ENCODE measurements around the gene PRSS50. TPM values are rescaled to one million over a fixed set of nuclear protein-coding genes. Genes with fewer than 3 reads are reported as not detected.
"Not testable (repeated sequence)": the region's sequence is repeated elsewhere in the genome, so short reads cannot be mapped to it uniquely, and the experiment has no call there.

Gene PRSS50
- total RNA-seq, 1 experiment from 2014 or later, result not detected

DNA sequence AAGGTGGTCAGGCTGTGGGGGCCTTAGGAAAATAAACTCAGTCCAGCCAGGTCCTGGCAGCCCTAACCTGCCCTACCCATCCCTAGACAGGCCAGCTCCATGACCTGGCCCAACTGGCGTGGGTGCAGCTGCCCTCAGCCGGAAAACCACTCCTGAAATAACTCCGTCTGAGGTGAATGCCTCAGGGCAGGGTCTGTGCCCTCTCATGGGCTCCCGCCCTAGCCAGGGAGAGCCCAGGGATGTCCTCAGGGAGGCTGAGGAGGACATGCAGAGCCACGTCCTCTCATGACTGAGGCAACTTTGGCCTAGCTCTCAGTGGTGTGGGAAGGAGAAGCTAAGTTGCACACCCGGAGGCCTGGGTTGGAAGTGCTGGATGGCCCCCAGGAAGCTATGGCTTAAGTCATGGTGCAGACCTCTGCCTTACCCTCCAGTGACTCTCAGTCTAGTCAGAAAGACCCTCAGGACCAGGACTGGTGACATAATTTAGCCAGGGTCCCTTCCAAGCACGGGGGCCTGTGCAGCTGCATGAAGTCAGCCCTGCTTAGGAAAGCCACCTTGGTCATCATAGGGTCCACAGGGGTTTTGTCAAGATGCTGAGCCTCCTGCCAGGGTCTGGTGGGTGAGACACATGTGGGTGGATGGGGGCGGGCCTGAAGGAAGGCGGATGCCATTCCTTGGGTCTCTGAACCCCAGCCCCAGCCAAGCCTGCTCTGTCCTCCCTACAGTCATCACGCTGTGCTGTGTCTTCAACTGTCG is 9.1 kb downstream of the PRSS50 start:
- DNase-seq (ENCODE audit: low read depth), result no peak

DNA sequence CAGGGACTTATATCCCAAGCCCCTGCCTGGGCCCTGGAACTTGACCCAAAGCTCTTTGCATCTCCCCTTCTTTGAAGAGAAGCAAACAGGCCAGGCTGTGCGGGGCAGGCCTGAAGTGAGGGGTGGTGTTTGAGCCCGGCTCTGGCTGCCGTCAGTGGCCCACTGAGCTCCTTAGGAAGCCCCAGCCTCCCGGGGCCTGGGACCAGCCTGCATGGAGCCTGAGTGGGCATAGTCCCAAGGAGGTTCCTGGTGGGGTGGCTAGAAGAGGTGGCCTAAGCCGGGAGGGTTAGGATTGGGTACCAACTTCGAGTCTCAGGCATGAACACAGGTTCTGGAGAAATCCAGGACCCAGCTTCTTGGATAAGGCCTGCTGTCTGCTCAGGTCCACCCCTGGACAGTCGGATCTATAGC is 10.1 kb downstream of the PRSS50 start:
- no peak for DNase-seq (ENCODE audit: low read depth)

DNA sequence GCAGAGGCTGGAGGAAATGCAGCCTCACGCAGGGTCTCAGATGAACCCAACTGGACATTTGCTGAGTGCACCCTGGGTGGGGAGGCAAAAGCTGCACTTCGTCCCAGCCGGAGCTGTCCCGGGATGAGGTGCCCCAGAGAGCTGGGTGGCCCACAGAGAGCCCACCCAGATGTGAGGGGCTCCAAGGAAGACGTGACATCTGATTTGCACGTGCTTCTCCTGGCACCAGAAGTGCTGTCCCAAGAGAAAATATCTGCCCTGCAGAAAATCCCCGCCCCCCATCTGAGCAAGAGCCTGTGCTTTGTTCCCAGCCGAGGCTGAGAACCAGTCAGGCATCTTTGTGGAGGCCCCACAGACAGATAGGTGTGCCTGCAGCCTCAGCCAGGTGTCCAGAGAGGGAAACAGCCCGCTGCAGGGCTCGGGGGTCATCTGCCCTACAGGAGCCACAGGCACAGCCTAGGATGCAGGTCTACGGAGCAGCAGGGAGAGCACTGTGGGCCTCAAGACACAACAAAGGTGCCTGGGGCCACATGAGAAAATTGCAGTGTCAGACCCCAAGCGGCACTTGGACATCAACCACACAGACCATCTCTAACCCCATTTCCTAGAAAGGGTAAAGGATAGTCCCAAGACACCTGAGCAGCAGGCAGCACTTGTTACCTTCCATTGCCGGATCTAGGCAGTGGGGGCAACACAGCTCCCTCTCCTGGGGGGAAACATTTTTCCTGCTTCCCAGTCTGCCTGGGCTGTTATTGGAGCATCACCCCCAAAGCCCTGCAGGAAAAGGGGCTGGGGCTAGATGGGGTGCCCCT is 10.7 kb downstream of the PRSS50 start:
- DNase-seq (ENCODE audit: low read depth), result no peak

DNA sequence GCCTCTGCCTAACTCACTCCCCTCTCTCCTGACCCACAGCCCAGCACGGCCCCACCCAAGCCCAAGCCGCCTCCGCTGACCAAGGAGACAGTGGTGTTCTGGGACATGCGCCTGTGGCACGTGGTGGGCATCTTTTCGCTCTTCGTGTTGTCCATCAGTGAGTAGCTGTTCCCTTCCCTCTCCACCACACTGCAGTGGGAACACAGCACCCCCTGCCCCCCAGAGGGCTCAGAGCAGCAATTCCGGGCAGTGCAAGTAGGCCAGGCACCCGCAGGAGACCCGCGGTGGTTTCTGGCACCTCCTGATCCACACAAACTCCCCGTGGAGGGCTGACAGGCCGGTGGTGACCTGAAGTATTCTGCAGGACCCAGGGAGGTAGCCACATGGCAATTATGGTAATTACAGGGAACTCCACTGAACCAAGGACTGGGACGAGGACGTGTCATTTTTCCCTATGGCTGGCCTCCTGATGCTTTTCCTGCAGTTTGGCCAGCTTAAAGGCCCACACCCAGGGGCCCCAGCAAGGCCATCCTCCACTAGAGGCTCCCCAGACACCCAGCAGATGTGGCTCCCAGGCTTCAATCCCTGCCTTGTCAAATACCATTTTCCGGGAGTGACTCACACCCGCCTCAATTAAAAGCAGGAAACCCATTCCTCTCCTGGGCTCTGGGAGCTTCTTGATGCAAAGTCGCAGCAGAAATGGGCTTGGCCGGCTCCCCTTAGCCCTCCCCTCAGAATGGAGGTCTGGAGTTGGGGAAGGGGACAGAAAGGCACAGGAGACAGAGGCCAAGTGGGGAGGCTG is 11.7 kb downstream of the PRSS50 start:
- peak; percentile 70 for DNase-seq (ENCODE audit: low read depth)

DNA sequence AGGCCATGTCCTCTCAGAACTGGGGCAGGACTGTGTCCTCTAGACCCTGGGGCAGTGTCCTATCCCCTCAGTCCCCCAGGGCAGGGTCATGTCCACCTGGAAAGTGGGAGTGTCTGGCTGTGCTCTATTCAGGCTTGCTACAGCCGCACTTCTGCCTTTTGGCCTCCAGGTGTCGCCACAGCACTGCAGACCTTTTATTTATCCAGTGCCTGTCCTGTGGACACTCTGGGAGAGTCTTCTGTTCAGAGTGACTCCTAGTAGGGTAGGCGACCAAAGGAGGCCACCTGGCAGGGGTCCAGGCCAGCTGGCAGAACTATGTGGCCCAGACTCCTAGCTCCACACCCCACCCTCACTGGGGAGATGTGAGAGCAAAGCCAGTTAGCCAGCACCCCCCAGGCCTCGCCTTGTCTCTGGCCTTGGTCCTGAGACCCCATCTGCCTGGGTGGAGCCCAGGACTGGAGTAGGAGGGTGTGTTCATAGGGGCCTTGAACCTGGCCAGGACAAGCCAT is 12.6 kb downstream of the PRSS50 start:
- DNase-seq (ENCODE audit: low read depth), result peak; percentile 63

DNA sequence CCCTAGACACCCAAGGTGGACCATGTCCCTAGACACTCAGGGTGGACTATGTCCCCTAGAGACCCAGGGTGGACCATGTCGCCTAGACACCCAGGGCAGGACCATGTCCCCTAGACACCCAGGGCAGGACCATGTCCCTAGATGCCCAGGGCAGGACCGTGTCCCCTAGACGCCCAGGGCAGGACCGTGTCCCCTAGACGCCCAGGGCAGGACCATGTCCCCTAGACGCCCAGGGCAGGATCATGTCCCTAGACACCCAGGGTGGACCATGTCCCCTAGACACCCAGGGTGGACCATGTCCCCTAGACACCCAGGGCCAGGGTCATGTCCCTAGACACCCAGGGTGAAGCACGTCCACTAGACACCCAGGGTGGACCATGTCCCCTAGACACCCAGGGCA is 13.3 kb downstream of the PRSS50 start:
- not testable (repeated sequence) for DNase-seq (ENCODE audit: low read depth)

DNA sequence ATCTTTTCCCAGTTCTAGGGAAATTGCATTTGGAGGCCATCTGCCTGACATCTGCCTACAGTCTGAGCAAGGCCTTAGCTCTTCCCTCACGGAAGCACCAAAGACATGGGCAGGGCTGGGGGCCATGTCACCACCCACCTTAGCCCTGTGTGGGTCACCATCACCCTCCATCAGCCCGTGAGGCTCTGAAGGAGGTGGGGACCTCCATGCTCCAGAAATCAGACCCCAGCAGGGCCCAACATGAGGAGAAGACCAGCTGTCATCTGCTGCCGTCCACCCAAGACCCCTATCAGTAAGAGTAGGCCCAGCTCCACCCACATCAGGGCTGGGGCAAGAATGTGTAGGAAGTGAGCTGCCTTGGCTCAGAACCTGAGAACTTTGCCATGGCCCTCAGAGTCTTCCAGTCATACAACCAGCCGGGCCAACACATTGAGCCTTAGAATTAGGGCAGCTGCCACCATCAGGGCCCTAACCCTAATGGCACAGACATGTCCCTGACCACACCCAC is 14.6 kb downstream of the PRSS50 start:
- no peak for DNase-seq (ENCODE audit: low read depth)

DNA sequence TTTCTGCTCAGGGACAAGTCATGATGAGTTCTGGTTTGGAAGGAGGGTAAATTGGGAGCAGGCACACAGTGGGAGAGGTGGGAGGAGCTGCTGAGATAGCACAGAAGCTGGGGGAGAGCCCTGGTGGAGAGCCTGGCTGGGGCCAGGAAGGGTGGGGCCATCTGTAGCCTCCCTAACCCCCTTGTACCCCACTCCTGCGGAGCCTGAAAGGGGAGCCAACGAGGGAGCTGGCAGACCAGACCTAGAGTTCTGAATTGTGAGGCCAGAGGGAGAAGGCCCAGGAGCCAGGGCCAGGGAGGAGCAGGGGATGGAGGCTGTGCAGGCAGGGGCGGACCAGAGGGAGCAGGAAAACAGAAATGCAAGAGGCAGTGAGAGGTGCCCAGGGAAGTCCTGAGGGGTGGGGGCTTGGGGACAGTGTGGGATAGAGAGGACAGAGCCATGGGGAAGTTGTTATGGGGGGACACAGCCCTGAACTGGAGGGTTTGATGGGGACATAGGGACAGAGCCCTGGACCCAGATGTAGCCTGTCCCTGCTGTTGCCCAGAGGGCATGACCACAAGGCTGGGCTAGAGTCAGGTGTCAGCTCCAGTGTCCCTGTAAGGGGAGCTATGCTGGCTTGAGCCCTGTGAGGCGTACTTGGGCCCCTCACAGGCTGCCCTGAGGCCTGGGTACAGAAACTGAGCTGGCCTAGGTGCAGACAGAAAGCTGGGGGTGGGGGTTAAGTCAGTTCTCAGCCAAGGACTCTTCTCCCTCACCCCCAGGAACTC is 15.2 kb downstream of the PRSS50 start:
- no peak for DNase-seq (ENCODE audit: low read depth)

DNA sequence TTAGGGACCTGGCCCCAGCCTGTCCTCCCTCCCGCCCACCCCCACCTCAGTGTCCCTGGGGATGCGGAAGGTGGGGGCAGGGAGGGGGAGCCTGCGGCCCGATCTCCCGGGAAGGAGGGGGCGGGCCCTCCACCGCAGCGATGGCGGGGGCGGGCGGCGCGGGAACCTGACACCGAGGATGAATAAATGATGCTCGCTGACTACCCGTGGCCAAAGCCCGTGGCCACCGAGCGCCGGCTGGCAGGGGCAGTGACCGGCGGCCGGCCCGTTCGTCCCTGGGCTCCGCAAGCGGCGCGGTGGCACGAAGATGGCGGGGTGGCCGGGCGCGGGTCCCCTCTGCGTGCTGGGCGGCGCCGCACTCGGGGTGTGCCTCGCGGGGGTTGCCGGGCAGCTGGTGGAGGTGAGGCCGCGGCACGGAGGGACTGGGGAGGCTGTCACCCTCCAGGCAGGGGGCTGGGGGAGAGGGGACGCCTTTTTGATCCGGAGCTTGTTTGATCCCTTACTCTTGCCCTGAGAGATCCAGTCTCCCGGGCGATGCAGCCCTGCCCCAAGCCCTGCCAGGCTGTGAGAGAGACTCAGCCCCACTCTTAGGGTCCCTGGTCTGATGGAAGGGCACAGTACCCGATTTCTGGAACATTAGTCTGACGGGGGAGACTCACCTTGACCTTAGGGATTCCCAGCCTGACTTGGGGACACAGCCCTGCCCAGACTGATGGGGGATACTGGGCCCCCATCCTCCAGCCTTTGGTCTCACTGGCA is 16.3 kb downstream of the PRSS50 start, which contains the start of gene TMIE:
TSS of gene TMIE (plus strand) at position 212 of the 759 bp plus-strand sequence. CDS start at position 308, 96 bp downstream.
- no peak for DNase-seq (ENCODE audit: low read depth)

DNA sequence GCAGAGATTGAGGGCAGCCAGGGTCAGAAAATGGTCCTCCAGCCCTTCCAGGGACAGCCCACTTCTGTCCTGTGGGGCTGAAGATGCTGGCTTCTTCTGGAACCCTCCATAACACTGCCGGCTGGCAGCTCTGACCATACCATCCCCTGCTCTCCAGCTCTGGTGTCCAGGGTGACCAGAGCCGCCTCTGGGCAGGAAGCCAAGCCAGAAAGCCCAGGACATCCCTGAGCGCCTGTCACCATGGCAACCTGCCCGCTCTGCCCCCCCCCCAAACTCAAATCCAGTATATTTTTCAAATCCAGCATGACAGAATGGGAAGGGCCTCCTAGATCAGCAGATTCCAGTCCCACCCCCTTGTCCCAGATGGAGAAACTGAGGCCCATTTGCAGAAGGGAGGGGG is 16.9 kb downstream of the PRSS50 start:
- peak; percentile 62 for DNase-seq (ENCODE audit: low read depth)

DNA sequence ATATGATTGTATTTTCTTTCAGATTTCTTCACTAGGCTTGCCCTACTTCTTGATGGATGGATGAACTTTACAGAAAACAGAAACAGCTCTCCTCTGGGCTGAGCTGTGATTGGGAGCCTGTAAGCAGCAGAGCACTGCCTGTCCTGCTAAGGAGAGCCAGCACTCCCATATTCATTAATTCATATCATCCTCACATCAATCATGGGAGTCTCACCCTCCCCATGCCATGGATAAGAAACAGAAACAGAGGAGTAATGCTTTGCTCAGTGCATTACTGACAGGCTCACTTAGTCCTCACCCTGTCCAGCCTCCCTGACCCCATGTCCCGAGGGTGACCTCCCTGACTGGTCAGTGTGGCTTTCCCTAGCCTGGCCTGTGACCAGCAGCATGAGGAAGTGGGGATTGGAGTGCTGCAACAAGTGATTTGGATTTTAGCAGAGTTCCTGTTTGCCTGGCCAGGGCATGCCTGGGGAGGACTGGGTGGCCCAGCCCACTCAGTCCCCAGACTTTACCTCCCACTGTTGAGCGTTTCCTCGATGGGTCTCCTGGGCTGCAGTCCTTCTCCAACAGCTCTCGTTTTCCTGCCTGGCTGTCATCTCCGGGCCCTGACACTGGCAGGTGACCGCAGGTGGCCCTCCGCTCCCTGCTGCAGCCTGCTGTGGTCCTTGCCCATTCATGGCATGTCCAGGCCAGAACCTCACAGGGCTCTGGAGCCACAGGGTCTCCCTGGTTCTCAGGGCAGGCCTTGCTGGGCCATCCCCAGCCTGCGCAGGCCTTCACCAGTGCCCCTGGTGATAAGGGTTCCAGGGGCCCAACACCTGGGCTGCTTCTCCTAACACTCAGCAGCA is 17.8 kb downstream of the PRSS50 start:
- peak; percentile 13 for DNase-seq (ENCODE audit: low read depth)

DNA sequence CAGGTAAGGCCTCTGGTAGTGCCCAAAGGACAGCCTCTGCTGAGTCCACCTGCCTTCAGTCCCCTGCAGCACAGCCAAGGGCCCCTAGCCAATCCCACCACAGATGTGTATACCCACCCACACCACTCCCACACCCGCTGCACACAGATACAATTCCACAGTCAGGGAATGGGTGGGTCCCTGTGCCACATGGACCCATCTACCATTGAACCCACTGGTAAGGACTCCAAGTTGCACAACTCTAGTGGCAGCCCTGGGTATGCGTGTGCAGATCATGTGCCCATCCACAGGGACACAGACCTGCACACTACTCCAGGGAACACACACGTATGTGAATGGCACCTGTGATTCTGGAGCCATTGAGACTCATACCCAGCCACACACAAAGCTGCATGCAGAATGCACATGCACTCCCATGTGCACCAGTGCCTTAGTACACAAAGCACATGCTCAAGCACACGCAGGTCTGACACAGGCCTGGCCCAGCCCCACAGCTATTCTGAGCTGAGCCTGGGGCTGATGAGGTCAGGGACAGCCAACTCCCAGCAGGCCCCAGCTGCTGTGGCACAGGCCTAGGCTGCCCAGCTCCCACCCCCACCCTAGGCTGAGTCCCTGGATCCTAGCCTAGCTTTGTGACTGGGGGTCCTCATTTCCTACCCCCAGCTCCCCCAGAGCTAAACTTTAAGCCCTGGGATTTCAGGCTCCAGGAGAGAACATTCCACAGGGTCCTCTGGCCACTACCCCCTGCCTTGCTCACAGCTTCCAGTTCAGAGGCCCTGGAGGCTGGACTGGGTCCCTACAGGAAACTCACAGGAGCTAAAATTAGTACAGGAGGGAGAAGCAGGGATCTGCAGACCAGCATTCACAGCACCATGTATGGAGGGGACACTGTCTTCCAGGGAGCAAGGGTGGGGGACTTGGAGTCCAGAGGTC is 21.4 kb downstream of the PRSS50 start:
- peak; percentile 56 for DNase-seq (ENCODE audit: low read depth)

DNA sequence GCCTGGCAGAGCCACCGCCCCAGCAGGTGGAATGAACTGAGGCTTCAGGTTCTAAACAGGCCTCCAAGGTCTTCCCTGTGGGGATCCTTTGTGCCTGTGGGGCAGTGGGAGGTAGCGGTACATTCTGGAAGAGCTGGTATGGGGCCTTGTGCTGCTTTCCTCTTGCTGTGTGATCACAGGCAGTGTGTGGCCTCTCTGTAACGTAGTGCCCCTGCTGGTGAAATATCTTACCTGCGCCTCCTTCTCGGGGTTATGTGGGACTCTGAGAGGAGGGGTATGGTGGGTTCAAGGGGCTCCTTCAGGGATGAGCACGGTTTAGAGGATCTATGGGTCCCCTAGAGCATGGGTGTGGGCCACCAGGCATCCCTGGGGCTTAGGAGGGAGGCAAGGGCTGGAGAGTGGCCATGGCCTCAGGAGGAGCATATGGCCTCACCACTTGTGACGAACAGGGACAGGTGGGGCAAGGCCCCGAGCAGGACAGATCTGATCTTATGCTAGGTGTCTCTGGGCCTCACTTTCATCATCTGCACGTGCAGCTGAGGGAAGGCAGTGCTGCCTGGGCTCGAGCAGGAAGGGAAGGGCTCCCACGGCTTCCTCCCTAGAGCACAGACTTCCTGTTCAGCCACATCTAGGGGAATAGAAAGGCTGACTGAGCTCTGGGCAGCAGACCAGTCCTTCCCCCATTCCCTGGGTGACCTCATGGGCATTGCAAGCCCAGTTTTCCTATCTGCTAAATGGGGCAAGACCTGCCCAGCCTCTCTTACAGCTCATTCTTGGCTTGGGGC is 22.3 kb downstream of the PRSS50 start:
- peak; percentile 16 for DNase-seq (ENCODE audit: low read depth)

DNA sequence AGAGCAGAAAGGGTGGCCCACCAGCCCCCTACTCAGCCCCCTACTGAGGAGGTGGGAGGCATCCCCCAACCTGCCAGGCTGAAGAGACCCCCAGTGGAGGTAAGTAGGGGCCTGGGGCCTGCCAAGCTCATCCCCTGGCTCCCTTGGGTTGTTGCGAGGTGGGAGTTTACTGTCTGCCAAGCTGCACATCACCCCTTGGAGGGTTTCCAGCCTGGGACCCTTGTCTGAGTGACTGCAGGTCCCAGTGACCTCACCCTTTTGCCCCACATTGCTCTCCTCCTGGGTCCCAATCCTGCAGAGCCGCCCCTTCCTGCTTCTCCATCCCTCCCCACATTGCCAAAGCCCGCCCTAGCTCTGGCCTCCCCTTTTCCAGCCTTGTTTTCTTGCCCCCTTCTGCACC is 23.1 kb downstream of the PRSS50 start:
- DNase-seq (ENCODE audit: low read depth), result no peak

DNA sequence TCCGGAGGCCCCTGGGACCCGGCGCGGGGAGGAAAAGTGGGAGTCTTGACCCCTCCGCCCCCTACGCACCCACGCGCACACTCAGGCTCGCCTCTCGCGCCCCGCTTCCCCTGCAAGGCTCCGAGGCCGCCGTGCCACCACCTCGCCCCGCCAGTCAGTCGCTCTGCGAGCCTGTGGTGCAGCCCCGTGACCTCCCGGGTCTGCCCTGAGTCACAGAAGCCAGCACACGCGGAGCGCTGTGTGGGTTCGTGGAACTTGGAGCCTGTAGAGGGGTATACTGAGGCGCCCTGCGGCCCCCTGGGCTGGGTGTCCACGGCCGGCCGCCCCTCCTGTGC is 23.8 kb downstream of the PRSS50 start:
- DNase-seq (ENCODE audit: low read depth), result no peak

DNA sequence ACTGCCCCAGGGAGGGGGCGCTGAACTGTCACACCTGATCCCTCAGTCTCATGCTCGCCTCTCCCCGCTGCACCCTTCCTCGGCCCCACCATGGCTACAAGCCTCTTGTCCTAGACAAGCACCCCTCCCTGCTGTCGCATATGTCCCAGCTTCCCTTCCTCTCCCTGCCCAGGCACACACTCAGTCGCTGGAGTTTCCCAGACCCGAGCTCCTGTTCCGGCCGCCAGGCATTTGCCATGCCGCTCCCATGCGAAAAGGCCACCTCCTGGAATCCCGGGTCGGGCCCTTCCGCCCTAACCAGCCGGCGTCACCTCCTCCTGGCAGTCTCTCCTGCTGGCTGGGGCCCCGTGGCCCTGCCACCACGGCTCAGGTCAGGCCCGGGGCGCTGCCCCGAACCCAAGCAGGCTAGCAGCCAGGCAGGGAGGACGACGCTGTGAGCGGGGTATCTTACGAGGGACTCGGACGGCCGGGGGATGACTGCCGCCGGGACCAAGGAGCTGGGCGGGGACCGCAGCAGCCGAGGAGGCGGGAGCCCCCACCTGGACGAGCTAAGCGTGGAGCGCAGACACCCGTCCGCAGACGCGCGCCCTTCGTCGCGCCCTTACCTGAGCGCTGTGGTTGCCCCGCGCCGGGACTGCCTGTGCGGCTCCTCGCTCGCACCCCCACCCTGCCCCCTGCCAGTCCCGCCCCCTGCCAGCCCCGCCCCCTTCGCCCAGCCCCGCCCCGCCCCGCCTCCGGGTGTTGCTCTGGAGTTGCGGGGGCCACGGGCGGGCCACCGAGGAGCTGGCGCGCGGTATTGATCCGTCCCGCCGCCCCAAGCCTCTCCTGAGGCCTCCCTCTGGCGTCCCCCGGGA is 24.4 kb downstream of the PRSS50 start, which contains the start of gene ALS2CL:
TSS of gene ALS2CL (minus strand) at position 642 of the 854 bp plus-strand sequence. CDS start 4,239 bp downstream, outside the sequence.
- DNase-seq (ENCODE audit: low read depth), result peak; percentile 59

Measured in M059J (cell line).